HepG2 (cell line): ENCODE data around the gene TMEM176A. TPM values are rescaled to one million over a fixed set of nuclear protein-coding genes. Genes with fewer than 3 reads are reported as not detected.
A peak's percentile ranks its signal among the peaks of the same experiment; 100 is the strongest.

Experiments
- ATAC-seq: fragments of 200-7000 bp; cut with Tn5 transposase; 3 replicates; pipeline ENCODE4 v1.9.1; 2020; ENCODE audit warnings: mild to moderate bottlenecking, moderate library complexity
- BruUV-seq: library from RNA; stranded (reverse); fragments of 400-500 nt; replicated peaks from 2 replicates; lab custom pipeline; 2021; lab: Mats Ljungman, UMichigan
- CTCF ChIA-PET: fragments of 300-600 bp; formaldehyde crosslinking; extraction: SDS; loops from one replicate; lab custom pipeline; 2021; ENCODE audit warnings: low total read pairs, inconsistent platforms, low intra/inter-chr PET ratio; lab: Yijun Ruan, JAX
- POLR2A ChIA-PET: fragments of 350-600 bp; sonication (Branson Sonifier 250); formaldehyde crosslinking; loops from one replicate; lab custom pipeline; 2020; ENCODE audit warnings: antibody characterized with exemption, inconsistent platforms; lab: Yijun Ruan, JAX
- DNase-seq: peaks from one replicate; pipeline ENCODE4 v3.0.0-alpha.2; 2015; ENCODE audit warnings: low spot score
- FAIRE-seq: peaks from 3 replicates; lab custom pipeline; 2011; peaks lifted over from hg19 to GRCh38; lab: Jason Lieb, UNC
- H2AFZ ChIP-seq: one replicate; pipeline ENCODE4 v1.6.1; 2011; ENCODE audit warnings: low read length, inconsistent platforms
- H3K27ac ChIP-seq: fragments of 300-600 bp; 3 replicates; pipeline ENCODE4 v1.8.0; 2011; ENCODE audit warnings: mixed run types, mild to moderate bottlenecking, mixed read lengths, low read length, inconsistent platforms; ENCODE audit not compliant: insufficient read depth; ENCODE audit errors: extremely low read length
- H3K27me3 ChIP-seq, 2 experiments: fragments of 200-600 bp in 1 of 2; 2 replicates in 1 of 2; 3 replicates in 1 of 2; pipeline versions ENCODE4 v1.6.0 to v1.8.0; 2011; ENCODE audit warnings: low read length in 2 of 2, mild to moderate bottlenecking in 2 of 2, moderate library complexity in 2 of 2, inconsistent platforms in 1 of 2; ENCODE audit not compliant: insufficient read depth in 2 of 2, control insufficient read depth in 1 of 2
- H3K36me3 ChIP-seq, 2 experiments: fragments of 200-600 bp in 1 of 2; replicated peaks in 1 of 2; 2 replicates in 1 of 2; 3 replicates in 1 of 2; pipeline versions ENCODE4 v1.5.1 to v1.8.0; 2011; ENCODE audit warnings: low read length in 2 of 2, inconsistent platforms in 1 of 2; ENCODE audit not compliant: insufficient read depth in 2 of 2, control insufficient read depth in 1 of 2
- H3K4me1 ChIP-seq: 2 replicates; pipeline ENCODE4 v1.5.1; 2012; ENCODE audit warnings: low read length, inconsistent platforms; ENCODE audit not compliant: insufficient read depth
- H3K4me2 ChIP-seq: 2 replicates; pipeline ENCODE4 v1.6.0; 2011; ENCODE audit warnings: low read depth, low read length, inconsistent platforms
- H3K4me3 ChIP-seq, 3 experiments: fragments of 200-600 bp in 1 of 3; sonication (generic), shearing (Covaris generic) in 1 of 3; replicated peaks in 1 of 3; 2 replicates each; pipeline ENCODE4 v1.5.1; 2011 to 2016; ENCODE audit warnings: low read length in 3 of 3, inconsistent platforms in 2 of 3, low read depth in 2 of 3, mild to moderate bottlenecking in 2 of 3, control low read depth in 1 of 3, mixed read lengths in 1 of 3; ENCODE audit not compliant: insufficient read depth in 1 of 3
- H3K79me2 ChIP-seq: one replicate; pipeline ENCODE4 v1.6.1; 2011; ENCODE audit warnings: low read length, inconsistent platforms; ENCODE audit not compliant: insufficient read depth
- H3K9ac ChIP-seq: 2 replicates; pipeline ENCODE4 v1.6.0; 2011; ENCODE audit warnings: mild to moderate bottlenecking, low read depth, low read length, inconsistent platforms; ENCODE audit not compliant: insufficient read depth
- H3K9me3 ChIP-seq: 2 replicates; pipeline ENCODE4 v1.5.1; 2012; ENCODE audit warnings: mild to moderate bottlenecking, low read length
- H4K20me1 ChIP-seq: 2 replicates; pipeline ENCODE4 v1.6.0; 2011; ENCODE audit warnings: inconsistent platforms, mild to moderate bottlenecking, low read length, moderate library complexity; ENCODE audit not compliant: insufficient read depth
- ARID4A ChIP-seq: sonication (generic); formaldehyde crosslinking; IDR thresholded peaks from 2 replicates; pipeline ENCODE4 v1.5.0; 2020; ENCODE audit warnings: mild to moderate bottlenecking, missing genetic modification reagents, borderline replicate concordance
- ATF7 ChIP-seq, 2 experiments: fragments of 450-650 bp in 1 of 2; sonication (generic) in 1 of 2; formaldehyde crosslinking in 1 of 2; IDR thresholded peaks; 2 replicates each; pipeline versions ENCODE4 v1.4.0 to v1.6.1; 2016 to 2020; ENCODE audit warnings: antibody characterized with exemption in 1 of 2, mild to moderate bottlenecking in 1 of 2, missing genetic modification reagents in 1 of 2
- CREB1 ChIP-seq, 2 experiments: fragments of 450-650 bp in 1 of 2; IDR thresholded peaks; 2 replicates each; pipeline ENCODE4 v1.6.1; 2016 to 2017; ENCODE audit warnings: control low read depth in 1 of 2, mild to moderate bottlenecking in 1 of 2, missing compliant biosample characterization in 1 of 2, missing genetic modification characterization in 1 of 2
- NFRKB ChIP-seq: fragments of 450-650 bp; IDR thresholded peaks from 2 replicates; pipeline ENCODE4 v1.6.1; 2017
- SRSF1 ChIP-seq: fragments of 200-400 bp; formaldehyde crosslinking; optimal IDR thresholded peaks from 2 replicates; pipeline ENCODE3; 2017; ENCODE audit warnings: mild to moderate bottlenecking, low read depth, low read length, moderate library complexity
- ZIK1 ChIP-seq: sonication (generic); formaldehyde crosslinking; IDR thresholded peaks from 2 replicates; pipeline ENCODE4 v1.5.0; 2020; ENCODE audit warnings: mild to moderate bottlenecking, low read depth, missing genetic modification reagents, borderline replicate concordance
- ZNF451 ChIP-seq: sonication (generic); formaldehyde crosslinking; IDR thresholded peaks from 2 replicates; pipeline ENCODE4 v1.5.0; 2020; ENCODE audit warnings: mild to moderate bottlenecking, missing genetic modification reagents
- ZNF580 ChIP-seq: IDR thresholded peaks from 2 replicates; pipeline ENCODE4 v1.6.1; 2016; ENCODE audit warnings: low read depth, borderline replicate concordance
- WGBS: methylation state at CpG from one replicate; pipeline ENCODE4 v1.1.6; 2017; ENCODE audit warnings: low lambda C conversion rate; 5-methylcytosine and 5-hydroxymethylcytosine counted together
- in situ Hi-C: cut with HindIII; loops from 2 replicates; pipeline ENCODE4 v1.10.0; 2017; ENCODE audit warnings: low pct_unique_long_range_greater_than_20kb; ENCODE audit not compliant: extremely low pct_ligation_motif_present
- intact Hi-C: fragments of 100-400 bp; cut with micrococcal nuclease; formaldehyde crosslinking; loops from one replicate; pipeline ENCODE4 v1.10.0; 2022; ENCODE audit not compliant: unreplicated experiment
- polyA plus RNA-seq, 8 experiments: library from polyadenylated mRNA; depleted of rRNA in 3 of 8; stranded (reverse) in 7 of 8; unstranded in 1 of 8; fragments of >200 nt; fragmentation: Illumina TruSeq in 4 of 8; extraction: Trizol in 4 of 8; gene quantifications; 2 replicates each; pipeline versions ENCODE4 v1.2.1 to v1.2.3, GENCODE V29; 2011 to 2016; ENCODE audit warnings: low read depth in 4 of 8, missing spikeins in 1 of 8, mixed read lengths in 1 of 8; ENCODE audit not compliant: insufficient read depth in 1 of 8
- total RNA-seq, 5 experiments: library from RNA; depleted of rRNA; stranded (reverse); fragments of >200 nt; fragmentation: Illumina TruSeq; extraction: Trizol; gene quantifications; 2 replicates each; pipeline ENCODE4 v1.2.3, GENCODE V29; 2016; ENCODE audit warnings: low read depth in 1 of 5

Gene TMEM176A
- total and polyA plus RNA-seq, 2 of the 13 experiments (the other 11 are each of a cell fraction or from before 2014, with no cell fraction given), result not detected

- Histone ChIP-seq H3K27ac (no peak overlapping the region), H3K9ac (no peak overlapping the region), H3K4me3 (no peak overlapping the region), H3K4me2 (no peak overlapping the region), H4K20me1 (no peaks in the 10 kb centered on the region), H3K9me3 (no peaks in the 10 kb centered on the region), H2AFZ (no peak overlapping the region), H3K79me2 (no peaks in the 10 kb centered on the region), H3K36me3 (no peaks in the 10 kb centered on the region), H3K27me3 (peaks cover 6 to 49% of the 10 kb centered on the region in 2 experiments), H3K4me1 (no peaks in the 10 kb centered on the region)
- no peak for DNase-seq
- TF ChIP-seq SRSF1 (no peak), ATF7 (IDR thresholded peaks at IDR 0.05) (peak; percentile 69), ATF7 (CRISPR knock-in tag; IDR thresholded peaks at IDR 0.05) (no peak)
- FAIRE-seq, result no peak
- ATAC-seq, result no peak
- in situ Hi-C loops, result no loop called here
- ChIA-PET POLR2A (no interaction called here), CTCF (no interaction called here)
- no TSS peak for BruUV-seq
- 8% methylated on average over 3 of the region's 3 CpGs for WGBS
- intact Hi-C loops, result no loop called here
These were observed 48.1 kb downstream of the TMEM176A start for GRCh38 chr7:150848561-150849115.

GRCh38 chr7:150849204-150849775, 48.7 kb downstream of the TMEM176A start:
- intact Hi-C loops (no loop called here), in situ Hi-C loops (no loop called here)
- ChIA-PET CTCF (no interaction called here), POLR2A (no interaction called here)
- H3K9ac ChIP-seq, result no peak overlapping the region
- H3K9me3 ChIP-seq, result no peaks in the 10 kb centered on the region
- H3K4me1 ChIP-seq, result no peaks in the 10 kb centered on the region
- WGBS, result 5% methylated on average over 9 of the region's 10 CpGs
- no peak for ATAC-seq
- no peak for TF ChIP-seq ARID4A
- TF ChIP-seq ZNF451, result no peak
- TF ChIP-seq ZNF580 (CRISPR knock-in tag), result no peak
- no peak for TF ChIP-seq ZIK1 (CRISPR knock-in tag)
- TF ChIP-seq CREB1 (IDR thresholded peaks at IDR 0.05), result peak; percentile 64
- no peak for TF ChIP-seq CREB1 (CRISPR knock-in tag; IDR thresholded peaks at IDR 0.05)
- TF ChIP-seq ATF7 (IDR thresholded peaks at IDR 0.05), result peak; percentile 56
- TF ChIP-seq ATF7 (CRISPR knock-in tag; IDR thresholded peaks at IDR 0.05), result no peak
- TF ChIP-seq NFRKB, result no peak
- no peak for DNase-seq
- peaks cover 6 to 53% of the 10 kb centered on the region in 2 experiments for H3K27me3 ChIP-seq
- H3K27ac ChIP-seq, result no peak overlapping the region
- H3K79me2 ChIP-seq, result no peaks in the 10 kb centered on the region
- H3K4me2 ChIP-seq, result no peak overlapping the region
- no peaks in the 10 kb centered on the region for H3K36me3 ChIP-seq
- no TSS peak for BruUV-seq
- no peak overlapping the region for H2AFZ ChIP-seq
- no peak for FAIRE-seq
- H4K20me1 ChIP-seq, result no peaks in the 10 kb centered on the region
- H3K4me3 ChIP-seq, result no peak overlapping the region
